ENCODE measurements around the gene CLUH.
"Not testable (repeated sequence)": the region's sequence is repeated elsewhere in the genome, so short reads cannot be mapped to it uniquely, and the experiment has no call there.

The CLUH gene

DNA sequence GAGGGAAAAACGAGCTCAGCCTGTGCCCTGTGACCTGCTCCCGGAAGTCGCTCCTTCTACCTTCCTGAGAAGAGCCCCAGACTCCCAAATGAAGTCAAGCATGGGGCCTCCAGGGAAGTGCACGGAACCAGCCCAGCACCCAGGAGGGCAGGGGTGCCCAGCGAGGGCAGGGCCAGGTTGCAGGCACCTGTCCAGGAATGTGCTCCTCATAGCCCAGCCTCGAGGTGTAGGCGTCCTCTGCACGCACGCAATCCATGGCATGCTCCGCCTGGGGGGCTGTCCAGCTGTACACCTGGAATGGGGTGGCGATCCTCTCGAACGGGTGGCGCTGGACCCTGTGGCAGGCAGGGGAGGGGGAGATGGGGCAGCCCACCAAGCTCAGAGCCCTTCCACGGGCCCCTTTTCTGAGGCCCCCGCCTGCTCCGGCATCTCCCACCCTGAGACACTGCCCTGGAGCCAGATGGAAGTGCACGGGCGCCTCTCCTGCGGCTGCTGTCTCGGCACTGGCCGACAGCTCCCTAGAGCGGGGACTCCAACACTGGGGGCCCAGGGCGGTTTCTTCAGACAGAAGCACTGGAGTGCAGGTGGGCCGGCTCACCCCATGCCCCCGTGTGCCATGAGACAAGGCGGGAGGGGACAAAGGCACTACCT lies 10.9 kb downstream of the CLUH start:
- no peak for DNase-seq

DNA sequence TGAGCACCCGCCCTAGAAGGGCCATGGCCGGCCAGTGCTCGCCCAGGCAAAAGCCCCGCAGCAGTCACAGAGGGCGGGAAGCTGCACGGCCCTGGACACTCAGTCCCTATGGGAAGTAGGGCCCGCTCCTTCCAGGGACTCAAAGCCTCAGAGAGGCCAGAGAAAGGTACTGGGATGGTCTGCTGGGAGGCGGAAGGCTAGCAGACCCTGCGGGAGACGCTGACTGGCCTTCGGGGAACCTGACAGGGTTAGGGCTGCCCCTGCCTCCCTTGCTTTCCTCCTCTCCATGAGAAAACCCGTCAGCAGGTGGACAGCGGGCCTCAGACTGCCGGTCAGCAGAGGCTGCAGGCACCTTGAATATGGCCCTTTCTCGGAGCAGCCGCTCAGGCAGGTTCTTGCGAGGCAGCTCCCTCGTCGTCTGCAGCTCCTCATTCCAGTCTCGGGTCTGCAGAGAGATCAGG lies 11.5 kb downstream of the CLUH start:
- DNase-seq, result no peak

DNA sequence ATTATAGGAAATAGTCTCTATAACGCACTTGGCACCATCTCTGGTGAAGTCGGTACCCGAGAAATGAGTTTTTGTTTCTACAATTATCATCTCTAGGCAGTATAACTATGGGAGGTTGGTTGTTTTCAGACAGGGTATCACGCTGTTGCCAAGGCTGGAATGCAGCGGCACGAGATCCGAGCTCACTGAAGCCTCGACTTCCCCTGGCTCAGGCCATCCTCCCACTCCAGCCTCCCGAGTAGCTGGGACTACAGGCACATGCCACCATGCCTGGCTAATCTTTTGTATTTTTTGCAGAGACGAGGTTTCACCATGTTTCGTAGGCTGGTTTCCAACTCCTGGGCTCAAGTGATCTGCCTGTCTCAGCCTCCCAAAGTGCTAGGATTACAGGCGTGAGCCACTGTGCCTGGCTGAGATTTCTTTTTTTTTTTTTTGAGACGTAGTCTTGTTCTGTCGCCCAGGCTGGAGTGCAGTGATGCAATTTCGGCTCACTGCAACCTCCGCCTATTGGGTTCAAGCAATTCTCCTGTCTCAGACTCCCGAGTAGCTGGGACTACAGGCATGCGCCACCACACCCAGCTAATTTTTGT lies 12.3 kb downstream of the CLUH start:
- DNase-seq, result not testable (repeated sequence)

DNA sequence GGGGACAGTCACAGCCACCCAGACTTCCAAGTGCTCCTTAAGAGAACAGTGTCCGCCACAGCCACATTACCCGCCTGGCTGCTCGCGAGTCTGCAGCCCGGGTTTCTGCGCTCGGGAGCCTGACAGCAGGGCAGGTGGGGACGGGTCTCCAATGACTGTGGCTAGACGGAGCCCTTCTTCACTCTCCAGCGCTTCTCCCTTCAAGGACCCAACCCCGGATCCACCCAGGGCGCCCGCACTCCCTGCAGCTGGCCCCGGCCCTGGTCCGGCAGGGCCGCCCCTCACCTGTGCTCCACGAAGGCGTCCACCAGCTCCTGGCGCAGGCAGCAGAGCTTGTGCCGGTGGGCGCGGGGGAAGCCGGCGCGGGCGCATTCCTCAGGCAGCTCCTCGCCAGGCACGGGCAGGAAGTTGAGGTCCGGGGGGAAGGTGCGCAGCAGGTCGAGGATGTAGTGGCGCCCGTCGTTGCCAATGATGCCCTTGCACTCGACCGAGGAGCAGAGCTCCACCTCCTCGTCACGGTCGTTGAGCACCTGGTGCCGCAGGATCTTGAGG lies 13.9 kb downstream of the CLUH start:
- no peak for DNase-seq

DNA sequence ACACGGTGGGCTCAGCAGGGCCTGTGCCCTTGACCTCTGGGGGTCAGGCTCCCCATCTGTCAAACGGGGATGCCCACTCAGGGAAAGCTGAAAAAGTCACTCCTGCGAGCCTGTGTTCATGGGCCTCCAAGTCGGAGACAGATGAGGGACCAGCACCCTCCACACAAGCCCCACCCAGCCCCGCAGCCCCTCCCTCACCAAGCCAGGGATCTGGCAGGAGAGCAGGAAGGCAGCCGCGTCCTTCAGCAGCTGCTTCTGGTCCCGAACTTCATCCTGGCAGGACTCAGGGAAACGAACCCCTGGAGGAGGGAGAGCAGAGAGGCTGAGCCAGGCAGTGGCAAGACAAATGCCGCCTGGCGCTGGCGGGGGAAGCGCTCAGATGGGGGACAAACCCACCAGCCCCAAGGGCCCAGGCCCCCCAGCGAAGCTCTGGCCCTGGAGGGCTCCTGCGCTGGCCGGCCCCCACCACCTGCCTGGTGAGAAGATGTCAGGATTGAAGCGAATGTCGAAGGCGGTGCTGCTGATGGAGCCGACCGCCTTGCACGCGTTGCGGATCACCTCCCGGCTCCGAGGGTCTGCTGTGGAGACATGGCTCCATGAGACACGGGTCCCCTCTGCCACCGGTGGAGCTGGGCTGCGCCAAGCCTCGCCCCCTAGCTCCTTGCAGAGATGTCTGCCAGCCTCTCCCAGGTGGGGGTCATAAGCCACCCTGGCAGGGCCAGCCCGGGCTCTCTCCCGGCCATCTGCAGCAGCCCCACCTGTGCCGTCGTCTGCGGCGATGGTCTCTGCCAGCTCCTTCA lies 15.4 kb downstream of the CLUH start:
- no peak for DNase-seq

DNA sequence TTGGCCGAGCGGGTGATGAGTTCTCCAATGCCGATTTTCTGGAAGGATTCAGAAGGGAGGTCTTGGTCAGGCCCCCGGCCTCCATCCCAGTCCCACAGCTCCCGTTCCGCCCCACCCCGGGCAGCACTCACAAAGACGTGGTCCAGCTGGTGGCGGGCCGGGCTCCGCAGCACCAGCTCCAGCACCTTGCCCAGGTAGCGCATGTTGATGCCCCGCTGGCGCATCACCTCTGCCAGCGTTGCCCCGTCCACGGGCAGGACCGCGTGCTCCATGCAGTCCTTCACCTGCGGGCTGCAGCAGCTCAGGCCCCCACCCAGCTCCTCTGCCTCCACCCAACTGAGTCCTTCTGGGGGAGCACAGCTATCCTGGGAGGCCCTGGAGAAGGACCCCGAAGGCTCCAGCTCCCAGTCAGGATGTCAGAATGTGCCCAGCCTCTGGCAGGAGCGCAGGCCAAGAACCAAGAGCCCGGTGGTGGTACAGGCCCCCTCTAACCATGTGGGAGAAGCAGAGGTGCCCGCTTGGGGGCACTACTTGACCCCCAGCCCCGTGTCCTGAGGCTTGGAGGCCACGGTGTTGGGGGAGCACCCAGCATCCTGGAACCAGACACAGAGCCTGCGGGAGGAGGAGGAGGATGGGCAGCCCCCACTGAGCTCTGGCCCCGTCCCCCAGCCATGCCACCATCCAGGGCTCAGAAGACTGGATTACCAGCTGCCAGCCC lies 16.2 kb downstream of the CLUH start:
- DNase-seq, result no peak

DNA sequence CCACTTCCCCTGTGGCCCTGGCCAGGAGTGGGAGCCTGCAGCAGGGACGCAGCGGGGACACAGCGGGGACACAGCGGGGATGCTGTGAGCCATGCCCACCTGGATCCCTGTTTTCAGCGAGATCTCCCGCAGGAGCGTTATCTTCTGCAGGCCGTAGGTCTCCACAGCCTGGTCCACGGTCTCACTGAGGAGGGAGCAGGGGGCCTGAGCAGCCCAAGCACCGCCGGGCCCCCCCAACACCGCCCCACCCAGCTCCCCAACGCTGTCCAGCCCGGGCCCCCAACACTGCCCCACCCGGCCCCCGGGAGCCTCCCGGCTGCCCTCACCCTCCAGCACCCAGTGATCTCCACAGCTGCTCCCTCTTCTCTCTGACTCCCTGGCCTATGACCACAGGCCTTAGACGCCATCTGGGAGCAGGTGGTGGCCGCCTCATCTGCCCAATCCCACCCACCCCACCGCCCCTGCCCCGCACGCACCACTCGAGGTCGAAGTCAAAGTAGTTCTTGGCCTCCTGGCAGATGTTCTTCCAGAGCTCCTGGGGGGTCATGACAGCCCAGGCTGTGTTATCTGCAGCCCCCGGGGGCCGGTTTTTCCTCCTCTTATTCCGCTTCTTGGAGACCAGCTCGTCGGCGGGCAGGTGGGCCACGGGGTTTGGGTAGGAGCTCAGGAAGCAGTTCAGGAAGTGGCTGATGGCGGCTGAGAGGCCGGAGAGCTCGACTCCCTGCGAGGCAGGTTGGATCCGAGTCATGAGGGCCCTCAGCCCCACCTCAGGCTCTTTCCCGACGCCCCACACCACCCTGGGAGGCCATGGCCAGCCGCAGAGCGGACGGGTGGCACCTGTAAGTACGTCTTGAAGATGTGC lies 17.0 kb downstream of the CLUH start:
- DNase-seq, result no peak

DNA sequence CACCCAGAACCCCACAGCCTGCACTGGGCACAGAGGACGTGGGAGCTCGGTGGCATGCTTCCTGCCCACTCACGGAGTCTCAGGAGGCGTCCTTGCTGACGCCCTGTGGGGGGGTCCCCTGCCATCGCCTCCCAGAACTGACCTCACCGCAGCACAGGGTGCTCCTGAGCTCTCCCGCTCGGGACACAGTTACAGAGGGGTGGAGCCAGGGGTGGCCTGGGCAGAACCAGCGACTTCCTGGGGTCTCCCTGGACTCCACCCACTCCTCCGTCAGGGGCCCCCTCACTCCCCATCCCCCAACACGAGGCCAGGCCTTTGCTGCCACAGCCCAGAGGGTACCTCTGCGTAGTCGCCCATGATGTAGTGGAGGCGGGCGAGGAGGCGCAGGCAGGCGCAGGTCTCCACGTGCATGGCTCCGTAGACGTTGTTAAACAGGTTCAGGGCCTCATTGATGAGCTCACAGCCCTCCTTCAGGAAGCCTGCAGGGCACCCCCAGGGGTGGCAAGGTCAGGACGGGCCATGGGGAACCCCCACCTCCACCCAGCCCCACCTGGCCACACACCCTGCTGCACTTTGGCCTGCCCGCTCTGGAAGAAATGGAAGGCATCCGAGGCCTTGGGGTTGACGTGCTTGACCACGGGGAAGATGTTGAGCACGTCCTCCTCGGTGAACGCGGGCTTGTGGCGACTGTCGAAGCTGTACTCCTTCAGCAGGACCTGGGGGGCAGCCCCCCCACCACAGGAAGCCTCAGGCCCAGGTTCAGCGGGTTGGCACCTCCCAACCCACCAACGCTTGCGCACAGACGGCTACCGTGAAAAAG lies 17.8 kb downstream of the CLUH start:
- no peak for DNase-seq

DNA sequence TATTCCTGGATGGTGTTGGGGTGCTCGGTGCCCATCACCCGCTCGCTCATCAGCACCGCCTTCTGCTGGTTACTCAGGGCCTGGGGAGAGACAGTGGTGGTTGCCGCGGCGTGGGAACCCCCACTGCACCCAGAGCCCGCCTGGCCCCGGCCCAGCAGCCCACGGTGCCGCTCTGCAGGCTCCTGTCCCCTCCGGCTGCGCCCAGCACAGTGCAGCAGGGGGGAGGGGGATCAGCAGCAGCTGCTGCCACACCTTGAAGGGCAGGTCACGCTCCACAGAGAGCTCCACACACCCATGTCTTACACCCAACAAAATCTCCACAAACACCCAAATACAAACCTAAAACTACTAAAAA lies 18.8 kb downstream of the CLUH start:
- DNase-seq, result no peak

DNA sequence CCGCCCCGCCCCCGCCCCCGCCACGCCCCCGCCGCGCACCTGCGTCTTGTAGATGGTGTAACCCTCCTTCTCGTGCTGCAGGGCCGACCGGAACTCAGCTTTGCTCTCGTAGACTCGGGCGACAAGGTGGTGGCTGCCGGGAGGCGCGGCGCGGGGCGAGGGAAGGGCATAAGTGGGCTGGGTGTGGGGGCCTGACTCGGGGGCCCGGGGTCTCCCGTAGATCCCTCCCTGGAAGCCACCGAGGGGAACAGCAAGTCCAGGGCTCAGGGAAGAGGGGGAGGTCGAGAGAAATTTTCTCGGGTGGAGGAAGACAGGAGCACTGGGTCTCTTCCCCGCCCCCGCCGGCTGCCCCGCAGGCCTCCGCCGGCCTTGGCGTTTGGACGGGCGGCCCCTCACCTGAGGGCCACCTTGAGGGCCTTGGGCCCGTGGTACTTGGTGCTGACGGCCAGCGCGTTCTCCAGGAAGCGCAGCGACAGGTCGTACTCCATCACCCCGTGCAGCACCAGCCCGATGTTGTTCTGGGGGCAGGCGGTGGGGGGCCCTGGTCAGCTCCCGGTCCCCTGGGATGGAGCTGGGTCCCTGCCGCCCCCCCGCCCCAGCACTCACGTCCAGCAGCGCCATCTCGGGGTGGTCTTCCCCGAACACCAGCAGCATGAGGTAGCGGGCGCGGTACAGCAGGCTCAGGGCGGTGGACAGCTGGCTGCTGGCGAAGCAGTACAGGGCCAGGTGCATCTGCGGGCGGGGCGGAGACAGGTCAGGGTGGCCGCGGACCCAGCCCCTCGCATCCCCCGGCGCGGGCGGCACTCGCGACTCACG lies 19.4 kb downstream of the CLUH start:
- no peak for DNase-seq

DNA sequence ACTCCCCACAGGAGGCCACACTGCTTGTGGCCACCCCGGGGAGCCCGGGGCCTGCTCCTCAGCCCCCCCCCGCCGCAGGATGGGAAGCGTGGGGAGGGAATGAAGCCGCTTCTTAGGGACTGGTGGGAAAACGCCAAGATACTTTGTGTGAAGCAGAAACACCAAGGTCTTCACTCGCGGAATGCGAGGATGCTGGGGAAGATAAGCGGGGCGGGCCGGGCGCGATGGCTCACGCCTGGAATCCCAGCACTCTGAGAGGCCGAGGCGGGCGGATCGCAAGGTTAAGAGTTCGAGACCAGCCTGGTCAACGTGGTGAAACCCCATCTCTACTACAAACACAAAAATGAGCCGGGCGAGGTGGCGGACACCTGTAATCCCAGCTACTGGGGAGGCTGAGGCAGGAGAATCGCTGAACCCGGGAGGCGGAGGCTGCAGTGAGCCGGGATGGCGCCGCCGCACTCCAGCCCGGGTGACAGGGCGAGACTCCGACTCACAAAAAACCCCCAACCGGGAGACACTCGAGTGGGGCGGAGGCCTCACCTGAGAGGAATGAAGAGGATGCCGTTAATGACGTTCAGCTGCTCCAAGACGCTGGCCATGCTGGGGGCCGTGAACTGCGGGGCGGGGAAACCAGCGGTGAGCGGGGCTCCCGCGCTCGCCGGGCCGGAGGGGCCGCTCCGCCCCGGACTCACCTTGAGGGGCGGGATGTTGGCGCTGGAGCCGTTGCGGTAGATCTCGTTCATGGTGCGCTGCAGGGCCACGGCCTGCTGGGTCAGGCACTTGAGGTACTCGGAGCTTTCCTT lies 20.3 kb downstream of the CLUH start:
- no peak for DNase-seq

DNA sequence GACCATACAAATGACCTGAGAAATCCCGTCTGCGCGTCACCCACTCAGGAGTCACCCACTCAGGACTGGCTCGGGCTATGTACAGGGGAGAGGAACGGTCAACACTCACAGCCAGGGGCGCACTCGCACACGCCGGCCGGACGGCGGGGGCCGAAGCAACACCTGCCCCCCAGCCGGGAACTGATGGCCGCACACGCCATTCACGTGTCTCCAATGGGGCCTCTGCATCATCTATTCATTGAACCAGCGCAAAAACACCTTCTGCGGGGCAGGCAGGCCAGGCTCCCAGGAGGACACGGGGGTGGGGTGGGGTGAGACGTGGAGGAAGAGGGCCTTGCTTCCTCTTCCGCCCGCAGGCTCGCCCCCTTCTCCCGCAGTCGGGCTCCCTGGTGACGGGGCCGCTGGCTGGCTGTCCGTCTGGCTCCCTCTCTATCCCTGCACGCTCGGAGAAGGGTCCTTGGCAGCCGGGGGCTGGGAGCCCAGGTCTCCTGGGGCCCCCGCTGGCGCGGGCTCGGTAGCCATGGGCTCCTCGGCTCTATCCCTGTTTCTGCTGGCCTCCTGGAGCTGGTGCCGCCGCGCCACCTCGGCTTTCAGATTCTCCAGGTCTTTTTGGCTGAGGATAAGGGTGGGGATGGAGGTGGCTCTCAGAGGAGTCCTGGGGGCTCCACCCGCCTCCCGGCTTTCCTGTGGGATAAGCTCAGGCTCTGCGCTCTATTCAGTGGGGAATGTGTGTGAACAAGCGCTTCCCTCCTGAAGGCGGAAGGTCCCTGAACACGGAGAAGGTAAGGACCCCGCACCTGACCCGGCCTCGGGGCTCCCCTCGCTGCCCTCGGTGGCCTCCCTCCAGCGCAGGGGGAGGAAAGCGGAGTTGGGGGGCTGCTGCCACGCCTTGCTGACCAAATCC lies 21.1 kb downstream of the CLUH start:
- no peak for DNase-seq

DNA sequence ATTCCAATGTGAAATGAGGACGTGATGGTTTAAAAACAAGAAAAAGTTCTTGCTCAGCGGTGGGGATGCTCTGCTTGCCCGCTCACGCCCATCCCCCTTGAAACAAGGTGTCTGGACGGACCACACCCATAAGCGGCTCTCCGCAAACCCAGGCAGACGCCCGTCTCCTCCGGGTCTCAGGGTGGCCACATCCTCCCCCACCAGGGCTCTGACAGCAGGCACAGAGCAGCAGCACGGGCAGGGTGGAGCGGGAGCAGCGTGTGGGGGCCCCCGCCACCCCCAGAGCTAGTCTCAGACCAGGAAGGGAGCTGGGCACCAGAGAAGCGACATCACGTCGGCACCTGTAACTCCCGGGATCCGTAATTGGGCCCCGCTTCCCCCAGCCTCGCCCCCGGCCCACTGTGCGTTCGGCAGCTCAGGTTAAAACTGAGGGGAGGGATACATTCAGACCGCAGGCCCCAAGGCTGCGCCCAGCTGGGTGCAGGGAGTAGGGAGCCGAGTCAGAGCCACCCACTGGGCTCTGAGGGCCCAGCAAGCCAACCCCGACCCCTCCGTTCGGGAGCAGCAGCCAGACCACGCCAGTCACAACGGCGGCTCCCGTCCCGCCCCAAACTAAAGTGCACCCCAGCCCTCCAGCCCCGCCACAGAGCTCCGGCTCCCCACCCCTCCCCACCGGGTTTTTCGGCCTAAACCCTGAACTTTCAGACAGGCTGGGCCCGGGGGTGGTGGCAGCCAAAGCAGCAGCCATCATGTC lies 22.0 kb downstream of the CLUH start:
- no peak for DNase-seq

DNA sequence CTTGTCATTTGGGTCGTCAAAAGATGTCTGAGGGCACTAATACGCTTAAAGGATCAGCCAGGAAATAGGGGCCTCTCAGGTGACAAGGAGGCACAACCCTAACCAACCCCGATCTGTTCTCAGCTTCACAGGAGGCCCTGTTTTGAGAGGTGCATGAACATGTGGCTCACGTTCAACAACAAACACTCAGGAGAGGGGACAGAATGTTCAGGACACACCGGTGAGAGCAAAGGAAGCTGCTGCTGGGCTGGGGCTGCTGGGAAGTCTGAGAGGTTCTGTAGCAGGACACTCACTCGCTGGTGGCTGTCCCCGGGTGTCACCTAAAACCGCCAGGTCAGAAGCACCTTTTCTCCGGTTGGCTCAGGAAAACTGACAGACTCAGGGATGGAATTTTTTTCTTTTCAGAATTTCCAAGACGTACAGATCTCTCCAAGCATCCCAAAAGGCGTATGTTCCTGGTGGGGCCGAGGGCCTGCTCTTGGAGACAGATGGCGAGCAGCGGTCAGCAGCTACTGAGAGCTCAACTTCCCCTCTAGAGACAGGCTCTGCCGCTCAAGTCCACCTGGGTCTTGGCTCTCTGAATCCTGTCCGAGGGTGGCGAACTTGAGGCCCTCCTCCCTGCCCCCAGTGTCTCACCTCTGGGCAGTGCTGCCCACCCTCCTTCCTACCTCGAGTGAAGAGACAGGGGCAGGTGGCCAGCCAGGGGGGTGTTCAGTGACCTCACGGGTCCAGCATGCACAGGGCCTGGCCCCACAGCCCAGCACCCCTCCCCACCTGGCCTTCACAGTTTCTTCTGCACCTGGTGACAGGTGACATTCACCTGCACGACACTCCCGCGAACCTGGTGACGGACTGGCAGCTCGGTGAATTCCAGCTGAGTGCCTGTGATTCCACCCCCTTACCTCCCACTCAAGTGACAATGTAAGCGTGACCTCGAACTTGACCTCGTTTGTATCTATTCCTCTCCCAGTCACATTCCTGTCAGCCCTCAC lies 22.9 kb downstream of the CLUH start:
- DNase-seq, result no peak

DNA sequence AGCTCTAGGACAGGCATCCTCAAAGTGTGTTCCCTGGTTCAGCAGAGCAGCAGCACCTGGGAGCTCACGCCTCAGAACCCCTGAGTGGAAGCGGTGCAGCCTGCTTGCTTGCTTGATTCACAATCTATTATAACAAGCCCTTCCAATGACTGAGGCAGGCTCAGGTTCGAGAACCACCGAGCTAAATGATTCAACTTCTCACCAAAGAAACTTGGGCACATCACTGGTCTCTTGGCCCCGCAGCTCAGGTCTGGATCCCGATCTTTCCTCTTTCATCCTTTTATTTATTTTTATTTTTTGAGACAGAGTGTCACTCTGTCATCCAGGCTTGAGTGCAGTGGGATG lies 24.5 kb downstream of the CLUH start:
- DNase-seq, result no peak

DNA sequence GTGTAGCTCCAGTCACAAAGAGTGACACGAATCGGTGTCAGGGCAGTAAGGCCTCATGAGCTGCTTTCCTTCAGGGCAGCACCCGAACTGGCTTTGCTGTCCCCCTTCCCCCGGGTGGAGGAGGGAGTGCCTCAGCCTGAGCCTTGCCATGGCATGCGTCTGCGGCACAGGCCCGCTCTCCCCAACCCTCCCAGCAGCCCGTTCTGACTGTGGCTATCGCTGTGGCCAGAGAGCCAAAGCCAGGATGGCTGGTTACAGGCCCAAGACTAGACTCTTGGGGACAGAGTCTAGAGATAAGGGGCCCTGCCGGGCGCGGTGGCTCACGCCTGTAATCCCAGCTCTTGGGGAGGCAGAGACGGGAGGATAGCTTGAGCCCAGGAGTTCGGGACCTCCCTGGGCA lies 25.9 kb downstream of the CLUH start:
- DNase-seq, result no peak

DNA sequence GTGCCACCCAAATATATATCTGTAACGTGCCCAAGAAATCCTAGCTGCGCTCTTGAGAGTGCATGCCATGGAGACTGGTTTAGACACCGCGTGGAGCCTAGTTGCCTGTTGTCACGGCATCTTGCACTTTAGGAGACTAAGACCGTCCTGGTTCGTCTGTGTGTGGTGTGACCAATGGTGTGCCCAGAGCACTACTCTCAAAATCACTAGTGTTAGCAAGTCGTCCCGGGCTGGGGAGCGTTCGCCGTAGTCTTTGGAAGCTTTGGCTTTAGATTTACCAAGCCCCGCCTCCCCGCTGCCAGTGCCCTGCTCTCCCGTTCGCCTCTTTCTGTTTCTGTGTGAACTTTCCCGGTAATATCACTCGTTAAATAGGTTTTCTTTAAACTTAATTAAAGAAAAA lies 27.0 kb downstream of the CLUH start:
- no peak for DNase-seq
